ENCODE data around the gene ESYT2.

Gene ESYT2

GRCh38 chr7:158856883-158857668 lies 27.8 kb upstream of the ESYT2 start:
- Histone ChIP-seq H3K4me1 (ENCODE audit: control insufficient read depth, insufficient read depth, low read length) (peaks cover 3% of the 10 kb centered on the region; the same call in 1 of the 2 replicates), H3K27ac (ENCODE audit: extremely low read depth, low read depth, low read length) (peak overlapping the region; percentile 51; the same call in 1 of the 2 replicates), H3K36me3 (ENCODE audit: control insufficient read depth in 2 of 2, insufficient read depth in 1 of 2, low read length in 2 of 2) (no peaks in the 10 kb centered on the region), H3K4me3 (ENCODE audit: low read depth, low read length) (peak overlapping the region; percentile 91), H3K9me3 (ENCODE audit: control insufficient read depth, insufficient read depth, low read depth, low read length) (no peaks in the 10 kb centered on the region)
- TF ChIP-seq HOXA7 (CRISPR knock-in tag; IDR thresholded peaks at IDR 0.05; ENCODE audit: borderline replicate concordance) (no peak), ZNF677 (tag by site-specific recombination; IDR thresholded peaks at IDR 0.05) (no peak), ZNF664 (tag by site-specific recombination; IDR thresholded peaks at IDR 0.05) (peak; percentile 97), ZBTB48 (tag by site-specific recombination; IDR thresholded peaks at IDR 0.05) (no peak), ZNF747 (tag by site-specific recombination; IDR thresholded peaks at IDR 0.05) (no peak), ZNF280C (tag by site-specific recombination; IDR thresholded peaks at IDR 0.05) (no peak), ZNF548 (tag by site-specific recombination; IDR thresholded peaks at IDR 0.05) (no peak), MEIS1 (CRISPR knock-in tag; IDR thresholded peaks at IDR 0.05; ENCODE audit: borderline replicate concordance) (0 out of 2 replicates have a peak, but pooled peaks have one; percentile 27), MZF1 (tag by site-specific recombination; IDR thresholded peaks at IDR 0.05; ENCODE audit: borderline replicate concordance) (no peak), ZNF596 (tag by site-specific recombination; IDR thresholded peaks at IDR 0.05) (no peak), ZNF837 (tag by site-specific recombination; IDR thresholded peaks at IDR 0.05) (no peak), ZNF558 (tag by site-specific recombination; IDR thresholded peaks at IDR 0.05) (no peak), ZNF350 (tag by site-specific recombination; IDR thresholded peaks at IDR 0.05) (no peak), ZNF488 (tag by site-specific recombination; IDR thresholded peaks at IDR 0.05) (no peak), ZBTB20 (tag by site-specific recombination; IDR thresholded peaks at IDR 0.05) (peak; percentile 11; the same call in 1 of the 2 replicates)
- CTCF ChIA-PET, result interaction anchor here (1.0 kb wide), 1 partner anchor 124 kb away, joined by 5 read pairs; no protein-coding TSS in a partner anchor
- POLR2A ChIA-PET, result no interaction called here

- peaks cover 3% of the 10 kb centered on the region; the same call in 1 of the 2 replicates for H3K4me1 ChIP-seq (ENCODE audit: control insufficient read depth, insufficient read depth, low read length)
- H3K9me3 ChIP-seq (ENCODE audit: control insufficient read depth, insufficient read depth, low read depth, low read length), result no peaks in the 10 kb centered on the region
- H3K4me3 ChIP-seq (ENCODE audit: low read depth, low read length), result no peak overlapping the region
- TF ChIP-seq ZNF335 (tag by site-specific recombination; conservative IDR thresholded peaks at IDR 0.05) (no peak), REST (tag by site-specific recombination; IDR thresholded peaks at IDR 0.05) (no peak), PBX3 (CRISPR knock-in tag; IDR thresholded peaks at IDR 0.05) (no peak), ZNF121 (tag by site-specific recombination; IDR thresholded peaks at IDR 0.05) (no peak), ZNF501 (tag by site-specific recombination; IDR thresholded peaks at IDR 0.05) (no peak), ZNF292 (tag by site-specific recombination; IDR thresholded peaks at IDR 0.05; ENCODE audit: borderline replicate concordance, low read depth) (no peak), ZNF707 (tag by site-specific recombination; IDR thresholded peaks at IDR 0.05) (no peak), ZNF585B (tag by site-specific recombination; IDR thresholded peaks at IDR 0.05) (no peak), ZNF416 (tag by site-specific recombination; IDR thresholded peaks at IDR 0.05) (no peak), GLIS1 (tag by site-specific recombination; IDR thresholded peaks at IDR 0.05) (no peak), ZNF548 (tag by site-specific recombination; IDR thresholded peaks at IDR 0.05) (no peak)
- POLR2A ChIA-PET, result no interaction called here
- no peak overlapping the region for H3K27ac ChIP-seq (ENCODE audit: extremely low read depth, low read depth, low read length)
- CTCF ChIA-PET, result interaction anchor here (0.6 kb wide), 2 partner anchors 17 to 123 kb away, joined by 3 to 4 read pairs; no protein-coding TSS in a partner anchor
- H3K36me3 ChIP-seq (ENCODE audit: control insufficient read depth in 2 of 2, insufficient read depth in 1 of 2, low read length in 2 of 2), result no peaks in the 10 kb centered on the region
These were observed 25.4 kb upstream of the ESYT2 start for GRCh38 chr7:158854681-158855081.
